ENCODE results near the gene CCP110. TPM values are rescaled to one million over a fixed set of nuclear protein-coding genes. Genes with fewer than 3 reads are reported as not detected.

CCP110 gene
- total RNA-seq, 1 experiment from 2014 or later: 42.1 TPM

GRCh38 chr16:19482291-19482690, 41.5 kb upstream of the CCP110 start:
- ChIA-PET CTCF (no interaction called here), POLR2A (ENCODE audit: low non-redundant PET) (no interaction called here)
- Histone ChIP-seq H3K27ac (ENCODE audit: low read depth, low read length, poor library complexity, severe bottlenecking) (no peak overlapping the region), H3K9me3 (ENCODE audit: low read depth, low read length, poor library complexity, severe bottlenecking) (no peaks in the 10 kb centered on the region), H3K36me3 (ENCODE audit: insufficient read depth, low read length, poor library complexity, severe bottlenecking) (no peaks in the 10 kb centered on the region), H3K4me3 (ENCODE audit: low read depth, low read length, poor library complexity, severe bottlenecking) (no peak overlapping the region), H3K4me1 (ENCODE audit: insufficient read depth, low read length, poor library complexity, severe bottlenecking) (no peaks in the 10 kb centered on the region), H3K27me3 (replicated peaks; ENCODE audit: insufficient read depth, low read depth, low read length, poor library complexity) (no peaks in the 10 kb centered on the region)
- TF ChIP-seq CTCF (conservative IDR thresholded peaks at IDR 0.05; ENCODE audit: low read depth, low read length): no peak
- no peak for TF ChIP-seq EZH2 (IDR thresholded peaks at IDR 0.05; ENCODE audit: borderline replicate concordance, low read depth, low read length, poor library complexity, severe bottlenecking)
- no peak for DNase-seq (ENCODE audit: low spot score)
- no TSS peak for BruUV-seq (replicated peaks)
- intact Hi-C loops (cut with micrococcal nuclease; ENCODE audit: unreplicated experiment): no loop called here

- H3K4me1 ChIP-seq (ENCODE audit: insufficient read depth, low read length, poor library complexity, severe bottlenecking): no peaks in the 10 kb centered on the region
- DNase-seq (ENCODE audit: low spot score): no peak
- H3K4me3 ChIP-seq (ENCODE audit: low read depth, low read length, poor library complexity, severe bottlenecking): no peak overlapping the region
- POLR2A ChIA-PET (ENCODE audit: low non-redundant PET): no interaction called here
- H3K9me3 ChIP-seq (ENCODE audit: low read depth, low read length, poor library complexity, severe bottlenecking): no peaks in the 10 kb centered on the region
- no peak overlapping the region for H3K27ac ChIP-seq (ENCODE audit: low read depth, low read length, poor library complexity, severe bottlenecking)
- TF ChIP-seq EZH2 (IDR thresholded peaks at IDR 0.05; ENCODE audit: borderline replicate concordance, low read depth, low read length, poor library complexity, severe bottlenecking) (no peak), CTCF (conservative IDR thresholded peaks at IDR 0.05; ENCODE audit: low read depth, low read length) (no peak)
- no TSS peak for BruUV-seq (replicated peaks)
- intact Hi-C loops (cut with micrococcal nuclease; ENCODE audit: unreplicated experiment): no loop called here
- no peaks in the 10 kb centered on the region for H3K36me3 ChIP-seq (ENCODE audit: insufficient read depth, low read length, poor library complexity, severe bottlenecking)
- H3K27me3 ChIP-seq (replicated peaks; ENCODE audit: insufficient read depth, low read depth, low read length, poor library complexity): no peaks in the 10 kb centered on the region
- CTCF ChIA-PET: no interaction called here
Observed at GRCh38 chr16:19484096-19484495, 39.6 kb upstream of the CCP110 start.

GRCh38 chr16:19485611-19486010, 38.1 kb upstream of the CCP110 start:
- Histone ChIP-seq H3K9me3 (ENCODE audit: low read depth, low read length, poor library complexity, severe bottlenecking) (no peaks in the 10 kb centered on the region), H3K36me3 (ENCODE audit: insufficient read depth, low read length, poor library complexity, severe bottlenecking) (no peaks in the 10 kb centered on the region), H3K4me1 (ENCODE audit: insufficient read depth, low read length, poor library complexity, severe bottlenecking) (no peaks in the 10 kb centered on the region), H3K27me3 (replicated peaks; ENCODE audit: insufficient read depth, low read depth, low read length, poor library complexity) (no peaks in the 10 kb centered on the region), H3K4me3 (ENCODE audit: low read depth, low read length, poor library complexity, severe bottlenecking) (no peak overlapping the region), H3K27ac (ENCODE audit: low read depth, low read length, poor library complexity, severe bottlenecking) (no peak overlapping the region)
- no peak for DNase-seq (ENCODE audit: low spot score)
- CTCF ChIA-PET: no interaction called here
- TF ChIP-seq EZH2 (IDR thresholded peaks at IDR 0.05; ENCODE audit: borderline replicate concordance, low read depth, low read length, poor library complexity, severe bottlenecking): no peak
- intact Hi-C loops (cut with micrococcal nuclease; ENCODE audit: unreplicated experiment): no loop called here
- POLR2A ChIA-PET (ENCODE audit: low non-redundant PET): no interaction called here
- BruUV-seq (replicated peaks): no TSS peak

DNA sequence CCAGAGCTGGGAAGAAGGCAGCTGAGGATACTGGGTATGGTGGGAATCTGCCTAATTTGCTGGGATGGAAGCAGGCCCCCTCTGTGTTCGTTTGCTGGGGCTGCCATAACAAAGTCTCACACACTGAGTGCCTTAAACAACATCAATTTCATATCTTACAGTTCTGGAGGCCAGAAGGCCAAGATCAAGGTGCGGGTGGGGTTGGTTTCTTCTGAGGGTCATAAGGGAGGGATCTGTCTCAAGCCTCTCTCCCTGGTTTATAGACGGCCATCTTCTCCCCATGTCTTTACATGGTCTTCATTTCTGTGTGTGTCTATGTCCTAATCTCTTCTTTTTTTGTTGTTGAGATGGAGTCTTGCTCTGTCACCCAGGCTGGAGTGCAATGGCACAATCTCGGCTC, 37.7 kb upstream of the CCP110 start:
- no TSS peak for BruUV-seq (replicated peaks)
- no peak for DNase-seq (ENCODE audit: low spot score)
- ChIA-PET CTCF (no interaction called here), POLR2A (ENCODE audit: low non-redundant PET) (no interaction called here)
- Histone ChIP-seq H3K4me1 (ENCODE audit: insufficient read depth, low read length, poor library complexity, severe bottlenecking) (no peaks in the 10 kb centered on the region), H3K27ac (ENCODE audit: low read depth, low read length, poor library complexity, severe bottlenecking) (no peak overlapping the region), H3K27me3 (replicated peaks; ENCODE audit: insufficient read depth, low read depth, low read length, poor library complexity) (no peaks in the 10 kb centered on the region), H3K36me3 (ENCODE audit: insufficient read depth, low read length, poor library complexity, severe bottlenecking) (no peaks in the 10 kb centered on the region), H3K9me3 (ENCODE audit: low read depth, low read length, poor library complexity, severe bottlenecking) (no peaks in the 10 kb centered on the region), H3K4me3 (ENCODE audit: low read depth, low read length, poor library complexity, severe bottlenecking) (no peak overlapping the region)
- intact Hi-C loops (cut with micrococcal nuclease; ENCODE audit: unreplicated experiment): no loop called here
- TF ChIP-seq EZH2 (IDR thresholded peaks at IDR 0.05; ENCODE audit: borderline replicate concordance, low read depth, low read length, poor library complexity, severe bottlenecking): no peak
- TF ChIP-seq CTCF (conservative IDR thresholded peaks at IDR 0.05; ENCODE audit: low read depth, low read length): no peak
